ENCODE data around the gene ANKRD35.

ANKRD35 gene

DNA sequence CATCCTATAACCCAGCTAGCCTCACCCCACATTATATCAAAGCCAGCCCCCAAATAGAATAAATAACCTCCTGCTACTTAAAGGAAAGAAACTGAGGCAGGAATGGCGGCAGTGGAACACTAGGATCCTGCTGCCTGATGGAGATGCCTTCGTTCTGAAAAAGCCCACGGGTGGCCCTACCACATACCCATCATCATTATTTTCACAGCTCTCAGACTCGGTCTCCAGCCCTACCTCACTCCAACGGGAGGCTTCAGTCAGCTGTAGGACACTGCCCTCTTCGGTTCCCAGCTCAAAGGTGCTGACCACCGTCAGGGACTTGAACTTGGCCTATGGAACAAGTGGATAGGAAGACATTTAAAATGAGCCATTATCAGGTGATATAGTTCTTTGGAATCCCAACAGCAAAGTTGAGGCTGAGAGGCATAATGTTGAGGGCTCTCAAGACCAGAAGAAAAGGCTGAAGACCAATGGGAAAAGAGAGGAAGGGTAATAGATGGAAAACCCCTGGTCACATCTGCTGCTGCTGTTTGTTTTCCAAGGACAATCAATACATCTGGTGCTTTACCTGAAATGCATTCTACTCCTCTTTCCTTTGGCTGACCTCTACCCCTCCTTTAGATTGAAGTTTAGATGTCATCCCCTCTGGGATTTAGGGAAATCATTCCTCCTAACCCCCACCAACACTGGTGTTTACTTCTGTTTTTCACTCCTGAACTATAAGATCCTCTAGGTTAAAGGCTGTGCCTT is 7.8 kb upstream of the ANKRD35 start:
- ChIA-PET POLR2A (interaction anchor here (0.7 to 1.7 kb wide), 3 partner anchors 21 to 51 kb away, joined by 3 to 5 read pairs (median 3); partner anchors contain the start of gene PEX11B), CTCF (interaction anchor here (0.6 to 4.7 kb wide), 12 partner anchors 13 to 143 kb away, joined by 3 to 53 read pairs (median 5); partner anchors contain the start of genes ITGA10, NUDT17 and PIAS3)
- WGBS (ENCODE audit: insufficient coverage): 90% methylated on average over 6 of the region's 7 CpGs
- DNase-seq: no peak
- H3K9me3 ChIP-seq (ENCODE audit: control extremely low read depth in 1 of 5, control insufficient read depth in 4 of 5, insufficient read depth in 2 of 5, low read depth in 1 of 5, low read length in 4 of 5): no peaks in the 10 kb centered on the region
- H3K27me3 ChIP-seq (replicated peaks in 2 of 5; ENCODE audit: control insufficient read depth in 4 of 5, insufficient read depth in 5 of 5, low read length in 4 of 5): no peaks in the 10 kb centered on the region
- no peak overlapping the region for H3K27ac ChIP-seq (ENCODE audit: insufficient read depth in 1 of 2, low read depth in 1 of 2, low read length in 2 of 2, poor library complexity in 1 of 2, severe bottlenecking in 2 of 2)
- no peak overlapping the region for H3K4me3 ChIP-seq (ENCODE audit: control insufficient read depth in 1 of 7, extremely low read depth in 1 of 7, insufficient read depth in 4 of 7, low read depth in 2 of 7, low read length in 6 of 7)
- H3K4me1 ChIP-seq (ENCODE audit: control extremely low read depth in 1 of 4, control insufficient read depth in 4 of 4, insufficient read depth in 4 of 4, low read length in 3 of 4): peaks cover 0 to 15% (median 9%) of the 10 kb centered on the region in 4 experiments
- no peaks in the 10 kb centered on the region for H3K36me3 ChIP-seq (ENCODE audit: control insufficient read depth in 4 of 4, insufficient read depth in 4 of 4, low read length in 3 of 4)

DNA sequence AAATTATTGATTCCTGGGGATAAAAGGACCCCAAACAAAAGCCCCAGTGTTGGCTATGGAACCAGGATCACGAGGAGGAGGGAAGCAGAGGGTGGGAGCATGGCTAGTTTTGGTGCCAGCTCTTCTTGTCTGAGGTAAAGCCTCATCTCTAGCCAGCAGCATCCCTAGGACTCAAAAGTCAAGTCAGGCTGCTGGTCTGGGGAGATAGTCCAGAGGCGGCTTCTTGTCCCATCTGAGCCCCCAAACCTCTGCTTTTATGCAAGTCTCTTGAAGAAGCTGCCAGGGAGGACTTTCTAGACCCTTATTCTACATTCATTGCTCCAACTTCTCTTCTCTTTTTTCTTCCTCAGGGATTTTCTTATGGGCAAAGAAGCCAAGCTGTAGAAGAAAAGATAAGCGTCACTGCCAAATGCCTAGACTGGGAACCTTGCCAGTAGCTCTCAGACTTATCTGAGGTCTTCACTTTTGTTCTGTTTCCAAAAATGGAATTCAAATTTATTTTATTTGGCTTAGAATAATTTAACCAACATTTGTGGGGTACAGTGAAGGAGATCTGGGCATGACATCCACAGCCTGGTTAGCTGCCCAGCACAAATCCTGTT is 6.9 kb upstream of the ANKRD35 start:
- POLR2A ChIA-PET: interaction anchor here (0.7 to 1.7 kb wide), 3 partner anchors 22 to 52 kb away, joined by 3 to 5 read pairs (median 3); partner anchors contain the start of gene PEX11B
- peak; percentile 31 to 49 (median 48) for DNase-seq

DNA sequence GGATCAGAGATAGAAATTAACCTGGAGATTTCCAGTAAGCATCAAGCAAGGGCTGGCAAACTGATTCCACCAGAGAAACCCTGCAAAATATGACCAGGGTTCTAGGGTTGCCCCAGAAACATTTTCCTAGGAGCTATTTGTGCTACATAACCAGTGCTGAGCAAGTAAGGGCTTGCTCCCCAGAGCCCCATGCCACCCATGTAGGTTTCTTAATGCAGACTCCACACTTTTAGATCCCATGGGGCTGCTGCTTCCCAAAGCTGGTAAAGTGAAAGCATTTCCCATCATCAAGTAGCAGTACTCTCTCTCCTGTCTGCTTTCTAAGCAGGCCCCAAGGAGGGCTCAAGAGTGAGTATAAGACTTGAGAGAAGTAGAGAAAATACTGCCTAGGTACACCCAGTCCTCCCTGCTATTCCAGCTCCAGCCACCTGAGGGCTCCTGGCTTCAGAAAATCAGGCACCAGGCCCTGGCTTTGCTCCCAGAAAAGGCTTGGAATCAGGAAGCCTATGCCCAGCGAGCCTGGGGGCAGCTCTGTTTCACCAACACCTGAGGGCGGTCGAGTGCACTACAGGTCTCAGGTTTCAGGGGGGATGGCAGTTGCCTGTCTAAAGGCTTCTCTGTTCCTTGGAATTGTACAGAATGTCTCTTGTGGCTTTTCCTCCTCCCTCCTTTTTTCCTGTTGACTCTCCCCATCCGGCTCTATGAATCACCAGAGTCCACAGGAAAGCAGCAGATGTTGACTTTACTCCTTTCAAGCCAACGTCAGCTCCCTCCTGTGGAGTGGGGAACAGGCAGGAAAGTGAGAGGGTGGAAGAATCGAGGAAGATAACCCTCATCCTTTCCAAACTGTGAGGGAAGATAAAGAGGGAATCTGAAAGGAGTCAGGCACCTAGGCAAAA is 6.2 kb upstream of the ANKRD35 start:
- no peaks in the 10 kb centered on the region for H3K36me3 ChIP-seq (ENCODE audit: control insufficient read depth in 4 of 4, insufficient read depth in 4 of 4, low read length in 3 of 4)
- no peaks in the 10 kb centered on the region for H3K9me3 ChIP-seq (ENCODE audit: control extremely low read depth in 1 of 5, control insufficient read depth in 4 of 5, insufficient read depth in 2 of 5, low read depth in 1 of 5, low read length in 4 of 5)
- peak; percentile 78 to 80 (median 80) for DNase-seq
- POLR2A ChIA-PET: interaction anchor here (0.6 to 1.7 kb wide), 3 partner anchors 22 to 33 kb away, joined by 3 read pairs; partner anchors contain the start of genes PEX11B and PIAS3
- WGBS (ENCODE audit: insufficient coverage): 0% methylated on average over 4 of the region's 6 CpGs
- H3K4me3 ChIP-seq (ENCODE audit: control insufficient read depth in 1 of 7, extremely low read depth in 1 of 7, insufficient read depth in 4 of 7, low read depth in 2 of 7, low read length in 6 of 7): peak overlapping the region in 1 of 7 experiments; percentile 3
- CTCF ChIA-PET: interaction anchor here (0.5 to 4.7 kb wide), 25 partner anchors 9 to 152 kb away, joined by 3 to 53 read pairs (median 4); partner anchors contain the start of genes ANKRD34A, HJV, ITGA10 and NUDT17
- peak overlapping the region in 1 of 2 experiments; percentile 10 for H3K27ac ChIP-seq (ENCODE audit: insufficient read depth in 1 of 2, low read depth in 1 of 2, low read length in 2 of 2, poor library complexity in 1 of 2, severe bottlenecking in 2 of 2)
- peaks cover 0 to 15% (median 9%) of the 10 kb centered on the region in 4 experiments for H3K4me1 ChIP-seq (ENCODE audit: control extremely low read depth in 1 of 4, control insufficient read depth in 4 of 4, insufficient read depth in 4 of 4, low read length in 3 of 4)
- no peaks in the 10 kb centered on the region for H3K27me3 ChIP-seq (replicated peaks in 2 of 5; ENCODE audit: control insufficient read depth in 4 of 5, insufficient read depth in 5 of 5, low read length in 4 of 5)

More for the DNA sequence above, 6.9 kb upstream of the ANKRD35 start:
- CTCF ChIA-PET: interaction anchor here (0.6 to 4.7 kb wide), 24 partner anchors 8 to 144 kb away, joined by 3 to 53 read pairs (median 5); partner anchors contain the start of genes HJV, ITGA10, NUDT17 and PIAS3
- H3K4me1 ChIP-seq (ENCODE audit: control extremely low read depth in 1 of 4, control insufficient read depth in 4 of 4, insufficient read depth in 4 of 4, low read length in 3 of 4): peaks cover 0 to 15% (median 9%) of the 10 kb centered on the region in 4 experiments
- H3K27me3 ChIP-seq (replicated peaks in 2 of 5; ENCODE audit: control insufficient read depth in 4 of 5, insufficient read depth in 5 of 5, low read length in 4 of 5): no peaks in the 10 kb centered on the region
- no peaks in the 10 kb centered on the region for H3K36me3 ChIP-seq (ENCODE audit: control insufficient read depth in 4 of 4, insufficient read depth in 4 of 4, low read length in 3 of 4)
- H3K4me3 ChIP-seq (ENCODE audit: control insufficient read depth in 1 of 7, extremely low read depth in 1 of 7, insufficient read depth in 4 of 7, low read depth in 2 of 7, low read length in 6 of 7): no peak overlapping the region
- no peak overlapping the region for H3K27ac ChIP-seq (ENCODE audit: insufficient read depth in 1 of 2, low read depth in 1 of 2, low read length in 2 of 2, poor library complexity in 1 of 2, severe bottlenecking in 2 of 2)
- 78% methylated on average over 3 of the region's 3 CpGs for WGBS (ENCODE audit: insufficient coverage)
- no peaks in the 10 kb centered on the region for H3K9me3 ChIP-seq (ENCODE audit: control extremely low read depth in 1 of 5, control insufficient read depth in 4 of 5, insufficient read depth in 2 of 5, low read depth in 1 of 5, low read length in 4 of 5)

DNA sequence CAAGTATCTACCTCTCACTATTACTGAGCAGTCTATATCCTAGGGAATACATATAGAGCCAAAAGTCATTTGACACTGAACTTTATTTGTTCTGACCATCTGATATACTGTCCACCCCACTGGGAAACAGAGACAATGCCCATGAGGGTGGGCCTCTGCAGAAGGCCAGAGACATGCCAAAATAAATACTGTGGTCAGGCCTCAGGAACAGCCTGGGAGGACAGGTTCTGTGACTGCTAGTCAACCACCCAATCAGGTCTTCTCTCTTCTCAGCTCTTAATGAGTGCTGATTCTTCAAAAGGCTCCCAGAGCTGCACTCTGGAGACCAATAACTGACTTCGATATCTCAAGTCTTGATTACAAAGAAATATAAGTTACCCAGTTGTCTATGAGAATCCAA is 5.5 kb upstream of the ANKRD35 start:
- Histone ChIP-seq H3K36me3 (ENCODE audit: control insufficient read depth in 4 of 4, insufficient read depth in 4 of 4, low read length in 3 of 4) (no peaks in the 10 kb centered on the region), H3K27me3 (replicated peaks in 2 of 5; ENCODE audit: control insufficient read depth in 4 of 5, insufficient read depth in 5 of 5, low read length in 4 of 5) (no peaks in the 10 kb centered on the region), H3K27ac (ENCODE audit: insufficient read depth in 1 of 2, low read depth in 1 of 2, low read length in 2 of 2, poor library complexity in 1 of 2, severe bottlenecking in 2 of 2) (no peak overlapping the region), H3K9me3 (ENCODE audit: control extremely low read depth in 1 of 5, control insufficient read depth in 4 of 5, insufficient read depth in 2 of 5, low read depth in 1 of 5, low read length in 4 of 5) (no peaks in the 10 kb centered on the region), H3K4me3 (ENCODE audit: control insufficient read depth in 1 of 7, extremely low read depth in 1 of 7, insufficient read depth in 4 of 7, low read depth in 2 of 7, low read length in 6 of 7) (no peak overlapping the region), H3K4me1 (ENCODE audit: control extremely low read depth in 1 of 4, control insufficient read depth in 4 of 4, insufficient read depth in 4 of 4, low read length in 3 of 4) (peaks cover 0 to 18% (median 13%) of the 10 kb centered on the region in 4 experiments)
- CTCF ChIA-PET: interaction anchor here (0.7 to 4.7 kb wide), 16 partner anchors 8 to 130 kb away, joined by 3 to 53 read pairs (median 11); partner anchors contain the start of genes ANKRD34A, HJV, ITGA10 and NUDT17
- no CpG with 5 or more reads among the region's 1 CpG for WGBS (ENCODE audit: insufficient coverage)
- POLR2A ChIA-PET: no interaction called here
- DNase-seq: no peak

DNA sequence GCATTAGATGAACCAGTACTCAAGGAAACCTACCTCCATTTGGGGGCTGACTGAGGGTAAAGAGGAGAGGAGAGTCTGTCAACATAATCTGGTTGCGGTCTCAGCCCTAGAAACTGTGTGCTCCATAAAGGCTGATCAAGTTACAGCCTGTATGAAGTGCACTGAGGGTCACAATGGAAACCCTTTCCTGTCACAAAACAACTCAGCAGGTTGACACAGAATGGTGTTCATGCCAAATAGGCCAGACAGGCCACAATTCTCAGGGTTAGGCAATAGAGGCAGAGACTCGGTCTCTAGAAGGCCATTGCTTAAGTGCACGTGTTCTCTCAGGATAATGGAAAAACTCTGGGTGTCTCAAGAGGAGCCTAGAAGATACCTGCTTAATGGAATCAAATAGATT is 4.1 kb upstream of the ANKRD35 start:
- Histone ChIP-seq H3K27me3 (replicated peaks in 2 of 5; ENCODE audit: control insufficient read depth in 4 of 5, insufficient read depth in 5 of 5, low read length in 4 of 5) (peaks cover 0 to 8% (median 2%) of the 10 kb centered on the region in 5 experiments), H3K4me3 (ENCODE audit: control insufficient read depth in 1 of 7, extremely low read depth in 1 of 7, insufficient read depth in 4 of 7, low read depth in 2 of 7, low read length in 6 of 7) (no peak overlapping the region), H3K27ac (ENCODE audit: insufficient read depth in 1 of 2, low read depth in 1 of 2, low read length in 2 of 2, poor library complexity in 1 of 2, severe bottlenecking in 2 of 2) (no peak overlapping the region), H3K36me3 (ENCODE audit: control insufficient read depth in 4 of 4, insufficient read depth in 4 of 4, low read length in 3 of 4) (no peaks in the 10 kb centered on the region), H3K9me3 (ENCODE audit: control extremely low read depth in 1 of 5, control insufficient read depth in 4 of 5, insufficient read depth in 2 of 5, low read depth in 1 of 5, low read length in 4 of 5) (no peaks in the 10 kb centered on the region), H3K4me1 (ENCODE audit: control extremely low read depth in 1 of 4, control insufficient read depth in 4 of 4, insufficient read depth in 4 of 4, low read length in 3 of 4) (peaks cover 0 to 26% (median 18%) of the 10 kb centered on the region in 4 experiments)
- POLR2A ChIA-PET: no interaction called here
- 96% methylated on average over 3 of the region's 3 CpGs for WGBS (ENCODE audit: insufficient coverage)
- DNase-seq: no peak
- CTCF ChIA-PET: interaction anchor here (0.6 to 4.7 kb wide), 6 partner anchors 17 to 142 kb away, joined by 3 to 41 read pairs (median 8); partner anchors contain the start of genes NUDT17 and PIAS3

DNA sequence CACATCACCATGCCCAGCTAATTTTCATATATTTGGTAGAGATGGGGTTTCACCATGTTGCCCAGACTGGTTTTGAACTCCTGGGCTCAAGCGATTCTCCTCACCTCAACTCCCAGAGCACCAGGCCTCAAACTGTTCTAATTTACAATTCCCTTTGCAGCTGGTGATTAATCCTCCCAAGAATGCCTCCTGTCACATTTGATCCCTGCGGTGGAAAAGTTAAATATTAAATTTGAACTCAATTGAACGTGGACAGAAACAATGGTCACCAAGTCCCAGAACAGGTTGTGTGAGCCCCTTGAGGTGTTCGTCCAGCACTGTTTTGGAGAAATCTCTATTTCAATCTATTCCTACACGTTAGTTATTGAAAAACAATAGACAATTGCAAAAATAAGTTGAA is 2.0 kb upstream of the ANKRD35 start:
- ChIA-PET CTCF (interaction anchor here (1.0 kb wide), 1 partner anchor 23 kb away, joined by 4 read pairs; no protein-coding TSS in a partner anchor), POLR2A (no interaction called here)
- no peaks in the 10 kb centered on the region for H3K9me3 ChIP-seq (ENCODE audit: control extremely low read depth in 1 of 5, control insufficient read depth in 4 of 5, insufficient read depth in 2 of 5, low read depth in 1 of 5, low read length in 4 of 5)
- 100% methylated on average over 3 of the region's 5 CpGs for WGBS (ENCODE audit: insufficient coverage)
- peaks cover 0 to 12% (median 2%) of the 10 kb centered on the region in 5 experiments for H3K27me3 ChIP-seq (replicated peaks in 2 of 5; ENCODE audit: control insufficient read depth in 4 of 5, insufficient read depth in 5 of 5, low read length in 4 of 5)
- H3K4me1 ChIP-seq (ENCODE audit: control extremely low read depth in 1 of 4, control insufficient read depth in 4 of 4, insufficient read depth in 4 of 4, low read length in 3 of 4): peaks cover 0 to 24% (median 17%) of the 10 kb centered on the region in 4 experiments
- no peak overlapping the region for H3K27ac ChIP-seq (ENCODE audit: insufficient read depth in 1 of 2, low read depth in 1 of 2, low read length in 2 of 2, poor library complexity in 1 of 2, severe bottlenecking in 2 of 2)
- no peak for DNase-seq
- no peaks in the 10 kb centered on the region for H3K36me3 ChIP-seq (ENCODE audit: control insufficient read depth in 4 of 4, insufficient read depth in 4 of 4, low read length in 3 of 4)
- H3K4me3 ChIP-seq (ENCODE audit: control insufficient read depth in 1 of 7, extremely low read depth in 1 of 7, insufficient read depth in 4 of 7, low read depth in 2 of 7, low read length in 6 of 7): no peak overlapping the region
